ENCODE measurements around the gene FOXO6.

The FOXO6 gene

DNA sequence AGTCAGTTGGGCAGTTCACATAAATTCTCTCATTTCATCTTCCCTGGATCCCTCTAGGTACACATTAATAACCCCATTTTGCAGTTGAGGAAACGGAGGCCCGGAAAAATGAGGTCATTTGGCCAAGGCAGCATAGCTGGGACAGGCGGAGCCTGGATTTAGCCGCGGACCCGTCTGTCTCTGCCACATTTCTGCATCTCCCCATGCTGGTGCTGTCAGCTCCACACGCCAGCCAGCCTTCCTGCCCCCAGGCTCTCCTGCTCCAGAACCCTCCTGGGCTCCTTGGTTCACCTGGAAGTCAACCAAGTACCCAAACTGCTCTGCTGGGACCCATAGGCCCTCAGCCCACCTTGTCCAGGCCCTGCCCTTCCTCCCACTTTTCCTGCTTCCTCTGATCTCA lies 7.6 kb downstream of the FOXO6 start:
- TF ChIP-seq, protein P1, sequence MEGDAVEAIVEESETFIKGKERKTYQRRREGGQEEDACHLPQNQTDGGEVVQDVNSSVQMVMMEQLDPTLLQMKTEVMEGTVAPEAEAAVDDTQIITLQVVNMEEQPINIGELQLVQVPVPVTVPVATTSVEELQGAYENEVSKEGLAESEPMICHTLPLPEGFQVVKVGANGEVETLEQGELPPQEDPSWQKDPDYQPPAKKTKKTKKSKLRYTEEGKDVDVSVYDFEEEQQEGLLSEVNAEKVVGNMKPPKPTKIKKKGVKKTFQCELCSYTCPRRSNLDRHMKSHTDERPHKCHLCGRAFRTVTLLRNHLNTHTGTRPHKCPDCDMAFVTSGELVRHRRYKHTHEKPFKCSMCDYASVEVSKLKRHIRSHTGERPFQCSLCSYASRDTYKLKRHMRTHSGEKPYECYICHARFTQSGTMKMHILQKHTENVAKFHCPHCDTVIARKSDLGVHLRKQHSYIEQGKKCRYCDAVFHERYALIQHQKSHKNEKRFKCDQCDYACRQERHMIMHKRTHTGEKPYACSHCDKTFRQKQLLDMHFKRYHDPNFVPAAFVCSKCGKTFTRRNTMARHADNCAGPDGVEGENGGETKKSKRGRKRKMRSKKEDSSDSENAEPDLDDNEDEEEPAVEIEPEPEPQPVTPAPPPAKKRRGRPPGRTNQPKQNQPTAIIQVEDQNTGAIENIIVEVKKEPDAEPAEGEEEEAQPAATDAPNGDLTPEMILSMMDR (IDR thresholded peaks at IDR 0.05) = no peak

DNA sequence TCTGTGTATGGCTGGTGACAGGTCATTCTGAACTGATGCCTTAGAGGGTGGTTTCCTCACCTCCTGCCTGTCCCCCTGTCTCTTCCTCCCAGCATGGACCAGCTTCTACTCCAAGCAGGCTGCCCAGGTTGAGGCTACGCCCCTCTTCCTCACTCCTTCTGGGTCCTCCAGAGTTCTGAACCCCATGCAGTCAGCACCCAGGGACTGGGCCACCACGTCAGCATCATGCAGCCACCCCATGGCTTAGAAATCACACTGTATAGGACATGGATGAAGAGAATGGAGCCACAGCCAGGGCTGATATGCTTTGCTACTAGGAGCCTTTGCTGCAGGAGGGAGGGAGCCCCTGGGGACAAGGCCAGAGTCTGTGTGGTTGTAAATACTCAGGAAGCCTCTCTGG lies 8.3 kb downstream of the FOXO6 start:
- TF ChIP-seq, protein P1 (IDR thresholded peaks at IDR 0.05) = no peak

DNA sequence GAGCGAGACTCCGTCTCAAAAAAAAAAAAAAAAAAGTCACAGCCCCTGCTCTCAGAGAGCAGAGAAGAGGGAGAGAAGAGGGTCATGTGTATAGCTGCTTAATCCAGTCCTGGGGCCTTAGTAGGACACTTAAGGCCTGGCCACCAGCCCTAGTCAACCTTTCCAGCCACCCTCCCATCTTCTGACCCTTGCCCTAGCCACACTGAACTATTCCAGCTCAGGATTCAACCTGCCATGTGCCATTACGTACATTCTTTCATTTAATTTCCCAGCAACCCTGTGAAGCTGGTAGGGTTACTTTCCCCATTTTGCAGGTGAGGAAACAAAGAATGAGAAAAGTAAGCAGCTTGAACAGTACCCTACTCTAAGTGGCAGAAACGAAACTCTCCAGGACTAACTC lies 9.0 kb downstream of the FOXO6 start:
- TF ChIP-seq, protein P1 (IDR thresholded peaks at IDR 0.05) = no peak

DNA sequence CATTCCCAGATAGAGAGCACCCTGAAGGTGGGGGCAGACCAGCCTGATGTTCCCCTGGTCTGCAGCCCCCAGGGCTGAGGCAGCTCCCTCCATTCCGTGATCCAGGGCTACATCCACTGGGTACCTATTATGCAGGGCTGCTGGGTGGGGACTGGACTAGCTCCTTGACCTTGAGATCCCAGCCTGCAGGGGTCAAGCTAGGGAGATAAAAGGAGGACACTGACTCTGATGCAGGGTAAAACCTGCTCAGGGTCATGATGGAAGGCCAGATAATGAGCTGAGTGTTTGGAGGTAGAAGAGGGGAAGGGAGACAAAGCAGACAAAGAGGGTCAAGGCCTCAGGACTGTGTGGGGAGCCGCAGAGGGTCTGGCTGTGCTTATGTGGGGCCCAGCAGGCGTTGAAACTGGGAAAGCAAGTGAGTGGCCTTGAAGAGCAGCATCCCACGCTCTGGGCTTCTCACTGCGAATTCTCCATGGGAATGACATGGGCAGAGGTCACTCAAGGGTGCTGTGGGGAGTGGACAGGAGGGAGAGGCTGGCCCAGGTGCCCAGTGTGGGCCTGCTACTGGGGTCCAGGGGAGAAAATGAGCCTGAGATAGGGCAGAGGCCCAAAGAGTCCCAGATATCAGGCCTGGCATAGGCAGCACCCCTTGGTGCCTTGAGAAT lies 9.7 kb downstream of the FOXO6 start:
- TF ChIP-seq, protein P1 (IDR thresholded peaks at IDR 0.05) = no peak

DNA sequence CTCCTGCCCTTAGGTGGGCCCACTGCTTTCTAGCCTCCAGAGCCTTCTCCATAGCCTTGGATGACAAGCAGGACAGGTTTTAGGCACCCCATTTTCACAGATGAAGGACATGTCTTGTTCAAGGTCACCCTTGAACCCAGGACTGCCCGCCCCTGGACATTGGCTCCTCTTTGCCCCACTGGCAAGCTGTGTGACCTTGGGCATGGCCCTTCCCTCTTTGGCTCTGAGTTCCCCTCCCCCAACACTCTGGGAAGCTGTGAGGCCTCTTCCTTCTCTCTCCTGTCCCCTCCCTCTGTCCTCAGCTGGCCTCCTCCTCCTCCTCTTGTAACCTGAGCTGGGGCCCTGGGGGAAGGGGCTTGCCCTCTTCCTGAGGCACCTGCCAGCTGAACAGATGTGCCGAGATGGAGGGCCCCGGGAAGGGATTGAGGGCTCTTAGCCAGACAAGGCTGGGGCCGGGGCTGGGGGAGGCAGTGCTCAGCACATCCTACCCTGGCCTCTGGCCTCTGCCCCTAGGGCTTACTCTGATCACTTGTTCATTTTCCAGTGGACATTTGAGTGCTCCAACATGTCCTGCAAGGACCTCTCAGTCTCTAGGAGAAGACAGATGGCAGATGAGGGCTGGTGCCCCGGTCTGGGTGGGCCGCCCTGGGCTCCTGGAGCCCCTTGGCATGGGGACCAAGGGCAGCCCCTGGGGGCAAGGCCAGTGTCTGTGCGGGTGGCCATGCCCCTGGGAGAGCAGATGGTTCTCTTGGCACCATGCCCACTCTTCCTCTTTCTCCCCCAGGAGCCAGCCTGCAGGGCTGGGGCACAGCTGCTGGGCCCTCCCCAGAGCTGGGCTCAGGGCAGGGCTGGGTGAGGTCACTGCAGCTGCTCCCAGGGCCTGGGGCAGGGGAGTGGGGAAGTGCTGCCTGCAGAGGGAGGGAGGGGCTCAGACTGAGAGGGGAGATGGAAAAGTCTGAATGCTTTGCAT lies 10.7 kb downstream of the FOXO6 start:
- TF ChIP-seq, protein P1 (IDR thresholded peaks at IDR 0.05) = no peak

DNA sequence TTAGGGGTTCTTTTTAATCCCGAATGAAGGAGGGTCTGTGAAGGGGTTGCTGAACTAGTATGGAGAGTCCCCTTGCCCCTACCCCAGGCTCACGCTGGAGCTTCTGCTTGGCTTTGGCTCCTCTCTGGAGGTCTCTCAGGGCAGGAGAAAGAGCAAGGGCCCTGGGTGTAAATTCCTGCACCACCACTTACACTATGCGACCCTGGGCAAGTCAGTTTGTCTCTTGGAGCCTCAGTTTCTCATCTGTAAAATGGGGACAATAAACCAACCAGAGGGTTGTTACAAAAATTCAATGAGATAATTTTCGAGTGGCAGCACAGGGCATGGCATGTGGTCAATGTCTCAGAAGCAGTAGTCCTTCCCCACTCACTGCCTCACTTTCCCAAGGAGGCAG lies 11.4 kb downstream of the FOXO6 start:
- TF ChIP-seq, protein P1 (IDR thresholded peaks at IDR 0.05) = no peak

DNA sequence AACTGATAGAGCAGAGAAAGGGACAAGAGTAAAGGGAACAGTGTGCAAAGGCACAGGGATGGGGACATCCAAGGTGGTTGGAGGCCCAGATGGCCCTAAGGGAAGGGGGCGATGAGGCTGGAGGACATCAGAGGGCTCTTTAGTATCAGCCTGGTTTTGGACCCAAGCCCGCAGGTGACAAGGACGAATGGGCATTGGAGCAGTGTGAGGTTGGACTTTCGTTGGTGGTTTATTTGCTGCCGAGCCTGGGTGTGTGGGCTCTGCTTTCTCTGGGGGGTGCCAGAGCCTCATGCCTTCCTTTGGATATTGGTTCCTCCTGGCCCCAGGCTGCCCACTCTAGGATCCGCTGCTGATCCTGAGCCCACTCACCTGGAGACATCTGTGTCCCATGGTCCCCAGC lies 12.1 kb downstream of the FOXO6 start:
- TF ChIP-seq, protein P1 (IDR thresholded peaks at IDR 0.05) = no peak
